Pons (tissue), 1 donor: ENCODE data around the gene SCN4B.

ENCODE experiments used
- DNase-seq: peaks from one replicate; pipeline ENCODE4 v3.0.0-alpha.2; 2016; ENCODE audit warnings: low spot score

The SCN4B gene

GRCh38 chr11:118099838-118100556, 52.6 kb downstream of the SCN4B start:
- DNase-seq = no peak

GRCh38 chr11:118098996-118099837, 53.4 kb downstream of the SCN4B start:
- DNase-seq = no peak

DNA sequence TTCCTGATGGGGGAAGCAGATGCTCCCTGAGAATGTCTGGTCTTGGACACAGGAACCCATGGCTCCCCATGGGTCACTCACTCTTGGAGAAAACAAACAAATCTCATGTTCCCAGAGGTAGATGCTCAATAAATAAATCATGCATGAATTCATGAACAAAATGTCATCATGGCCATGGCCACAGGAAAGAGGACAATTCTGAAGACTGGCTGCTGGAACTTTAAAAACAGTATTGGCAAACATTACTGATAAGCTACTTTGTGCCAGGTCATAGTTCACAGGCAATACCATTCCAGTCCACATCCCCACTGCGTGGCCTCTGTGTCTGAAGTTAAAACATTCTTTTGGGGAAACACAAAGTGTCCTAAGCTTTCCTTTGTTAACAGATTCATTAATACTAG, 56.7 kb downstream of the SCN4B start:
- DNase-seq = no peak

DNA sequence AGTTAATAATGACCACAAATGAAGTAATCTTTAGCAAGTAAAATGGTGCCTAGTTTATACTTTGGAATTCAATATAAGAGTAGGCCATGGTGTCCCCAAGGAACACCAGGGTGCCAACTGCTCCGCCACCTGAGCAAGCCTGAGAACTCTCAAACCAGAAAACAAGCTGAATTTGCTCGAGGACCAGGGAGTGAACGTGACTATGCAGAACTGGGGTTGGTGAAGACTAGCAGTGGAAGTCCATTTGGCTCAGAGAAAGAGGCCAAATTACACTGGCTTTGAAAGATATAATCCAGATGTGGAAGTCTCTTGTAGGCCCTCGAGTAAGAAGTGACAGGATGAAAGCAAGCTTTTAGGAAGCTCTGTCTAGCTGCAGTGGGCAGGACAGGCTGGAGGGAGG, 57.1 kb downstream of the SCN4B start:
- no peak for DNase-seq

GRCh38 chr11:118092907-118093571, 59.6 kb downstream of the SCN4B start:
- DNase-seq = no peak

DNA sequence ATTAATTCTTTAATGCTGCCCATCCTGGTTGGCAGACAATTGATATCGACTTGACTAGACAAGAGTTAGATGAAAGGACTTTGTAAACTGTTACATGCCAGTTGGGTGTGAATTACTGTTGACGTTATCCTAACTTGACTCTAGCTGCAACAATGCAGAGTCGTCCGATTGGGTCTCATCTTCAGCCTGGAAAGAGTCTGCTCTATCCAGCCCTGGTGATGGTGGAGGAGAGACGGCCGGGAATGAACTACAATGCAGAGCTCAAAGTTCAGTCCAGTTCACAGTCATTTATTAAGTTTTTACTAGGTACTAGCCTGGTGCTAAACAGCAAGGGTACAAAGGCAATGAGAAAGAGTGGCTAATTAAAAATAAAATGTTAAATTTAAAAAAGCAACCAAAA, 60.9 kb downstream of the SCN4B start:
- no peak for DNase-seq

GRCh38 chr11:118090545-118091162, 62.0 kb downstream of the SCN4B start:
- no peak for DNase-seq

GRCh38 chr11:118088531-118088930, 64.1 kb downstream of the SCN4B start:
- peak; percentile 53 for DNase-seq

GRCh38 chr11:118087931-118088330, 64.7 kb downstream of the SCN4B start:
- no peak for DNase-seq

GRCh38 chr11:118086913-118087768, 65.5 kb downstream of the SCN4B start, which contains the start of gene SMIM35:
SMIM35 (minus strand) TSS chr11:118086963; CDS start chr11:118086757, 206 bp downstream.
- peak; percentile 37 for DNase-seq

- no peak for DNase-seq
Observed at GRCh38 chr11:118084656-118085055, 68.0 kb downstream of the SCN4B start.

- peak; percentile 45 for DNase-seq
Observed at GRCh38 chr11:118084247-118084646, 68.4 kb downstream of the SCN4B start.
